Measurements from ENCODE around the gene CIT. TPM values are rescaled to one million over a fixed set of nuclear protein-coding genes. Genes with fewer than 3 reads are reported as not detected.
A peak's percentile ranks its signal among the peaks of the same experiment; 100 is the strongest.

Gene CIT
- total and polyA plus RNA-seq, 9 of the 15 experiments (the other 6 are each of a cell fraction or from before 2014, with no cell fraction given), result 1.1 to 46.7 (median 21.3) TPM

- TF ChIP-seq RBM17 (IDR thresholded peaks at IDR 0.05; ENCODE audit: borderline replicate concordance, low read depth, low read length), result no peak
- peak in 1 of 3 experiments; percentile 22 for TF ChIP-seq YY1 (IDR thresholded peaks at IDR 0.05; ENCODE audit: borderline replicate concordance in 1 of 3, control insufficient read depth in 1 of 3, extremely low read depth in 1 of 3, insufficient read depth in 3 of 3, insufficient read length in 1 of 3, insufficient replicate concordance in 2 of 3, low read depth in 1 of 3, low read length in 2 of 3)
- TF ChIP-seq MCM3 (IDR thresholded peaks at IDR 0.05), result no peak
- TF ChIP-seq EP400 (IDR thresholded peaks at IDR 0.05), result 0 out of 2 replicates have a peak, but pooled peaks have one; percentile 15
- peak; percentile 86 for TF ChIP-seq CBFA2T3 (IDR thresholded peaks at IDR 0.05)
- TF ChIP-seq TEAD1 (CRISPR knock-in tag; IDR thresholded peaks at IDR 0.05), result 0 out of 4 replicates have a peak, but pooled peaks of 1 of the 2 experiments have one; percentile 26
- no peak for TF ChIP-seq TAF7 (tag; IDR thresholded peaks at IDR 0.05)
- TF ChIP-seq CTBP1 (IDR thresholded peaks at IDR 0.05; ENCODE audit: borderline replicate concordance), result peak; percentile 68
- no peak for TF ChIP-seq HDGF (IDR thresholded peaks at IDR 0.05)
- TF ChIP-seq ARID1B (IDR thresholded peaks at IDR 0.05), result peak; percentile 90
- TF ChIP-seq TAL1 (IDR thresholded peaks at IDR 0.05), result peak; percentile 95
- peak; percentile 61; the same call in 1 of the 2 replicates for TF ChIP-seq PML (IDR thresholded peaks at IDR 0.05; ENCODE audit: low read length)
- TF ChIP-seq, protein P1, sequence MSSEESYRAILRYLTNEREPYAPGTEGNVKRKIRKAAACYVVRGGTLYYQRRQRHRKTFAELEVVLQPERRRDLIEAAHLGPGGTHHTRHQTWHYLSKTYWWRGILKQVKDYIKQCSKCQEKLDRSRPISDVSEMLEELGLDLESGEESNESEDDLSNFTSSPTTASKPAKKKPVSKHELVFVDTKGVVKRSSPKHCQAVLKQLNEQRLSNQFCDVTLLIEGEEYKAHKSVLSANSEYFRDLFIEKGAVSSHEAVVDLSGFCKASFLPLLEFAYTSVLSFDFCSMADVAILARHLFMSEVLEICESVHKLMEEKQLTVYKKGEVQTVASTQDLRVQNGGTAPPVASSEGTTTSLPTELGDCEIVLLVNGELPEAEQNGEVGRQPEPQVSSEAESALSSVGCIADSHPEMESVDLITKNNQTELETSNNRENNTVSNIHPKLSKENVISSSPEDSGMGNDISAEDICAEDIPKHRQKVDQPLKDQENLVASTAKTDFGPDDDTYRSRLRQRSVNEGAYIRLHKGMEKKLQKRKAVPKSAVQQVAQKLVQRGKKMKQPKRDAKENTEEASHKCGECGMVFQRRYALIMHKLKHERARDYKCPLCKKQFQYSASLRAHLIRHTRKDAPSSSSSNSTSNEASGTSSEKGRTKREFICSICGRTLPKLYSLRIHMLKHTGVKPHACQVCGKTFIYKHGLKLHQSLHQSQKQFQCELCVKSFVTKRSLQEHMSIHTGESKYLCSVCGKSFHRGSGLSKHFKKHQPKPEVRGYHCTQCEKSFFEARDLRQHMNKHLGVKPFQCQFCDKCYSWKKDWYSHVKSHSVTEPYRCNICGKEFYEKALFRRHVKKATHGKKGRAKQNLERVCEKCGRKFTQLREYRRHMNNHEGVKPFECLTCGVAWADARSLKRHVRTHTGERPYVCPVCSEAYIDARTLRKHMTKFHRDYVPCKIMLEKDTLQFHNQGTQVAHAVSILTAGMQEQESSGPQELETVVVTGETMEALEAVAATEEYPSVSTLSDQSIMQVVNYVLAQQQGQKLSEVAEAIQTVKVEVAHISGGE (CRISPR knock-in tag; IDR thresholded peaks at IDR 0.05), result 0 out of 6 replicates have a peak, but pooled peaks of 1 of the 3 experiments have one; percentile 33
- TF ChIP-seq FOXK2 (conservative IDR thresholded peaks at IDR 0.05 in 1 of 2, IDR thresholded peaks at IDR 0.05 in 1 of 2; ENCODE audit: low read depth in 2 of 2), result peak; percentile 38 to 60; a peak in 2 of 4 replicates
- no peak for TF ChIP-seq TCF7L2 (IDR thresholded peaks at IDR 0.05; ENCODE audit: low read depth, low read length)
- TF ChIP-seq ZNF696 (CRISPR knock-in tag; conservative IDR thresholded peaks at IDR 0.05), result no peak
- TF ChIP-seq ZNF780A (CRISPR knock-in tag; IDR thresholded peaks at IDR 0.05), result no peak
- peak in 1 of 2 experiments; percentile 39; a peak in 2 of 4 replicates for TF ChIP-seq MNT (conservative IDR thresholded peaks at IDR 0.05)
- TF ChIP-seq ZNF644 (tag; IDR thresholded peaks at IDR 0.05; ENCODE audit: low read depth), result no peak
- peak; percentile 80 for TF ChIP-seq EP300 (IDR thresholded peaks at IDR 0.05; ENCODE audit: low read length)
- TF ChIP-seq NCOA6 (IDR thresholded peaks at IDR 0.05), result no peak
- TF ChIP-seq ZNF717 (CRISPR knock-in tag; IDR thresholded peaks at IDR 0.05), result no peak
- TF ChIP-seq STAG1 (CRISPR knock-in tag; IDR thresholded peaks at IDR 0.05; ENCODE audit: borderline replicate concordance), result no peak
Observed at GRCh38 chr12:119661882-119662281, 215.2 kb downstream of the CIT start (continued).

Measured in K562 (cell line).